Glutamatergic neuron (in vitro differentiated cells): ENCODE data around the gene ODAM. TPM values are rescaled to one million over a fixed set of nuclear protein-coding genes. Genes with fewer than 3 reads are reported as not detected.
"Not testable (repeated sequence)": the region's sequence is repeated elsewhere in the genome, so short reads cannot be mapped to it uniquely, and the experiment has no call there.

Experiments used
- DNase-seq: peaks from one replicate; pipeline ENCODE4 v3.0.0; 2022
- H3K27ac Mint-ChIP-seq: one replicate; pipeline ENCODE4 v1.8.0; 2020; ENCODE audit warnings: mild to moderate bottlenecking, mixed read lengths, inconsistent platforms; ENCODE audit not compliant: unreplicated experiment
- H3K27me3 Mint-ChIP-seq: one replicate; pipeline ENCODE4 v1.8.0; 2020; ENCODE audit warnings: mild to moderate bottlenecking, moderate library complexity, mixed read lengths, inconsistent platforms; ENCODE audit not compliant: unreplicated experiment
- H3K36me3 Mint-ChIP-seq: one replicate; pipeline ENCODE4 v1.8.0; 2020; ENCODE audit warnings: mild to moderate bottlenecking, mixed read lengths, inconsistent platforms; ENCODE audit not compliant: unreplicated experiment
- H3K4me1 Mint-ChIP-seq: one replicate; pipeline ENCODE4 v1.8.0; 2020; ENCODE audit warnings: mild to moderate bottlenecking, low read depth, mixed read lengths, inconsistent platforms; ENCODE audit not compliant: unreplicated experiment
- H3K4me3 Mint-ChIP-seq: one replicate; pipeline ENCODE4 v1.8.0; 2020; ENCODE audit warnings: mild to moderate bottlenecking, mixed read lengths, inconsistent platforms; ENCODE audit not compliant: unreplicated experiment
- H3K9me3 Mint-ChIP-seq: one replicate; pipeline ENCODE4 v1.8.0; 2020; ENCODE audit warnings: mild to moderate bottlenecking, moderate library complexity, mixed read lengths, inconsistent platforms; ENCODE audit not compliant: unreplicated experiment
- CTCF ChIP-seq: fragments of 200-600 bp; sonication (generic); IDR thresholded peaks from one replicate; pipeline ENCODE4 v1.5.0; 2021; ENCODE audit not compliant: partially characterized antibody, unreplicated experiment
- total RNA-seq: library from RNA; stranded (reverse); fragmentation: NEBNext Ultra II Directional; extraction: Animal tissue kit (Norgen Biotek cat#: 25700); gene quantifications from one replicate; pipeline ENCODE4 v1.2.1, GENCODE V29; 2021; ENCODE audit not compliant: unreplicated experiment

ODAM gene
- total RNA-seq, 1 donor from 2014 or later: not detected

GRCh38 chr4:70225824-70226223 is 30.3 kb downstream of the ODAM start, which contains the start of gene FDCSP:
FDCSP (plus strand) TSS chr4:70226124; CDS start chr4:70231195, 5,071 bp downstream.
- Mint-ChIP-seq H3K9me3 (no peaks in the 10 kb centered on the region), H3K27ac (no peak within 1 kb of the TSS), H3K36me3 (no peaks in the 10 kb centered on the region), H3K27me3 (peaks cover 4% of the 10 kb centered on the region), H3K4me3 (no peak within 1 kb of the TSS), H3K4me1 (no peaks in the 10 kb centered on the region)
- TF ChIP-seq CTCF: no peak
- DNase-seq: no peak

- Mint-ChIP-seq H3K4me1 (no peaks in the 10 kb centered on the region), H3K4me3 (no peak overlapping the region), H3K36me3 (no peaks in the 10 kb centered on the region), H3K27ac (no peak overlapping the region), H3K27me3 (no peaks in the 10 kb centered on the region), H3K9me3 (no peaks in the 10 kb centered on the region)
- TF ChIP-seq CTCF: no peak
- DNase-seq: no peak
These were observed 40.6 kb downstream of the ODAM start for GRCh38 chr4:70236125-70236524.

- Mint-ChIP-seq H3K27ac (no peak overlapping the region), H3K4me3 (no peak overlapping the region), H3K4me1 (no peaks in the 10 kb centered on the region), H3K9me3 (no peaks in the 10 kb centered on the region), H3K27me3 (no peaks in the 10 kb centered on the region), H3K36me3 (no peaks in the 10 kb centered on the region)
- DNase-seq: no peak
- no peak for TF ChIP-seq CTCF
These were observed 43.8 kb downstream of the ODAM start for GRCh38 chr4:70239131-70239883.

DNA sequence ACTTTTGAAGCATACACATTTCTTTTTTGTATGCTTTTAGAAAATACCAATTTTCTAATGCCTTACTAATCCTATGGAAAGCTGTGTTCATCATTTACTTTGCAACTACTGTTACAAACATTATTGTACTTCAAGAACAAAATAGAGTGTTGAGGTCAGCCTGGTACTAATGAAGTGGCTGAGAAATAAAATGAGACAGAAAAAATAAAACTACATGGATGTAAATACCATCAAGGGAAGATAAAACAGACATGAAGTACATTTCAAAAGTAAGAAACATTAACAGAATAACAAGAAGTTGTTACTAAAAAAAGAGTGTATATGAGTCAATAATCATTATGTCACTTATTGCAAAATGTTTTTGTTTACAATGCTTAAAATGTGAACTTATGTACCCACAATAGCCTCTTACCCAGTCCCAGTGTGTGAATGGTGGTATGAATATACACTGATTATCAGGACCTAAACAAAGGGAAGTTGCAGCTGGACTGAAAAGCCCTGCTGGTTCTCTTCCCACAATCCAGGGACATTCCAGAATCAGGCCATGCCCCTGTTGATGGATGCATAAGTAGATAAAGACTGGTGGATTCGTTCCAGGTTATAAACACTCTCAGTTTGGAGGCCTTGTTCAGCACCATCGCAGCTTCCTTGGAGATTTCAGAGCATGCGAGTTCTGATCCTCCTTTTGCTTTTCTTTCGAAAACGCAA is 44.5 kb downstream of the ODAM start:
- no peaks in the 10 kb centered on the region for H3K4me1 Mint-ChIP-seq
- no peak for TF ChIP-seq CTCF
- H3K36me3 Mint-ChIP-seq: no peaks in the 10 kb centered on the region
- H3K27ac Mint-ChIP-seq: no peak overlapping the region
- H3K9me3 Mint-ChIP-seq: no peaks in the 10 kb centered on the region
- no peak overlapping the region for H3K4me3 Mint-ChIP-seq
- H3K27me3 Mint-ChIP-seq: no peaks in the 10 kb centered on the region
- DNase-seq: no peak

GRCh38 chr4:70242297-70242696 is 46.8 kb downstream of the ODAM start, which contains the start of gene CSN3:
CSN3 (plus strand) TSS chr4:70242597; CDS start chr4:70244820, 2,223 bp downstream.
- not testable (repeated sequence) for H3K4me1 Mint-ChIP-seq, H3K36me3 Mint-ChIP-seq, DNase-seq, H3K27ac Mint-ChIP-seq, H3K4me3 Mint-ChIP-seq, H3K9me3 Mint-ChIP-seq, H3K27me3 Mint-ChIP-seq
